ENCODE measurements around the gene LYSMD3. TPM values are rescaled to one million over a fixed set of nuclear protein-coding genes. Genes with fewer than 3 reads are reported as not detected.

The LYSMD3 gene
- total RNA-seq, 2 donors from 2014 or later, result 17.8 to 24.7 TPM

GRCh38 chr5:90472783-90473395 lies 56.5 kb downstream of the LYSMD3 start:
- Mint-ChIP-seq H3K36me3 (ENCODE audit: low read depth) (peaks cover 5% of the 10 kb centered on the region), H3K27me3 (peaks cover 7% of the 10 kb centered on the region), H3K4me3 (peak overlapping the region; percentile 98), H3K4me1 (peaks cover 31% of the 10 kb centered on the region), H3K27ac (peak overlapping the region; percentile 94)
- H3K9me3 ChIP-seq (ENCODE audit: control insufficient read depth, low read length, poor library complexity, severe bottlenecking), result no peaks in the 10 kb centered on the region
- DNase-seq (no peak), ATAC-seq (no peak)

Other genes with a start within 250 kb of the LYSMD3 start
- gene CETN3, start 119.8 kb downstream of the LYSMD3 start, total RNA-seq, result 1 to 10 TPM; 2.5 to 4.5 TPM
- gene MBLAC2, start 54.8 kb downstream of the LYSMD3 start, total RNA-seq, result 1 to 10 TPM; 3.7 to 4.4 TPM
- gene POLR3G, start 54.7 kb downstream of the LYSMD3 start, total RNA-seq, result under 1 TPM; 0.21 to 0.77 TPM
- under 1 TPM; 0.44 to 0.52 TPM for gene ADGRV1, start 29.2 kb upstream of the LYSMD3 start, total RNA-seq